Muscle layer of colon (tissue), 2 donors: Measurements from ENCODE around the gene HYDIN.

Experiments used
- H3K27ac ChIP-seq: one replicate; pipeline ENCODE4 v1.7.0; 2013; ENCODE audit warnings: low read depth, mild to moderate bottlenecking, low read length, moderate library complexity
- H3K27me3 ChIP-seq, 2 donors: one replicate each; pipeline ENCODE4 v1.7.0; 2013; ENCODE audit warnings: low read length in 2 of 2, mild to moderate bottlenecking in 2 of 2; ENCODE audit not compliant: insufficient read depth in 2 of 2, control insufficient read depth in 1 of 2
- H3K36me3 ChIP-seq: one replicate; pipeline ENCODE4 v1.7.0; 2013; ENCODE audit warnings: mild to moderate bottlenecking, low read length; ENCODE audit not compliant: insufficient read depth
- H3K4me1 ChIP-seq: one replicate; pipeline ENCODE4 v1.7.0; 2013; ENCODE audit warnings: mild to moderate bottlenecking, low read length; ENCODE audit not compliant: insufficient read depth
- H3K4me3 ChIP-seq, 2 donors: one replicate each; pipeline ENCODE4 v1.7.0; 2013; ENCODE audit warnings: low read length in 2 of 2, low read depth in 1 of 2, mild to moderate bottlenecking in 1 of 2, moderate library complexity in 1 of 2
- H3K9ac ChIP-seq: one replicate; pipeline ENCODE4 v1.7.0; 2013; ENCODE audit warnings: low read length
- H3K9me3 ChIP-seq: one replicate; pipeline ENCODE4 v1.7.0; 2013; ENCODE audit warnings: mild to moderate bottlenecking, low read length
- donor health status: abdominal sarcoma.
- donor health status: Adenocarcinoma of cecum.

HYDIN gene

GRCh38 chr16:70778901-70779309 is 451.6 kb downstream of the HYDIN start:
- no peak overlapping the region for H3K27ac ChIP-seq
- no peak overlapping the region for H3K9ac ChIP-seq
- peaks cover 22% of the 10 kb centered on the region for H3K4me1 ChIP-seq
- no peaks in the 10 kb centered on the region for H3K9me3 ChIP-seq
- no peak overlapping the region for H3K4me3 ChIP-seq
- H3K36me3 ChIP-seq: peaks cover 42% of the 10 kb centered on the region
- no peaks in the 10 kb centered on the region for H3K27me3 ChIP-seq

- peaks cover 33% of the 10 kb centered on the region for H3K36me3 ChIP-seq
- H3K27ac ChIP-seq: no peak overlapping the region
- H3K27me3 ChIP-seq: no peaks in the 10 kb centered on the region
- no peaks in the 10 kb centered on the region for H3K9me3 ChIP-seq
- H3K9ac ChIP-seq: no peak overlapping the region
- H3K4me3 ChIP-seq: no peak overlapping the region
- peaks cover 22% of the 10 kb centered on the region for H3K4me1 ChIP-seq
Measured at GRCh38 chr16:70777973-70778406, 452.5 kb downstream of the HYDIN start.

GRCh38 chr16:70777496-70777895 is 453.0 kb downstream of the HYDIN start:
- Histone ChIP-seq H3K27me3 (no peaks in the 10 kb centered on the region), H3K4me1 (peaks cover 22% of the 10 kb centered on the region), H3K4me3 (no peak overlapping the region), H3K27ac (no peak overlapping the region), H3K9me3 (no peaks in the 10 kb centered on the region), H3K36me3 (peaks cover 31% of the 10 kb centered on the region), H3K9ac (no peak overlapping the region)

GRCh38 chr16:70775399-70775798 is 455.1 kb downstream of the HYDIN start:
- peaks cover 33% of the 10 kb centered on the region for H3K36me3 ChIP-seq

GRCh38 chr16:70774261-70774660 is 456.3 kb downstream of the HYDIN start:
- Histone ChIP-seq H3K4me3 (no peak overlapping the region), H3K9me3 (no peaks in the 10 kb centered on the region), H3K9ac (no peak overlapping the region), H3K27ac (no peak overlapping the region), H3K27me3 (no peaks in the 10 kb centered on the region), H3K36me3 (peaks cover 29% of the 10 kb centered on the region), H3K4me1 (peaks cover 21% of the 10 kb centered on the region)

More at GRCh38 chr16:70775399-70775798, 455.1 kb downstream of the HYDIN start:
- no peaks in the 10 kb centered on the region for H3K27me3 ChIP-seq
- no peak overlapping the region for H3K4me3 ChIP-seq
- H3K9me3 ChIP-seq: no peaks in the 10 kb centered on the region
- H3K27ac ChIP-seq: no peak overlapping the region
- peaks cover 22% of the 10 kb centered on the region for H3K4me1 ChIP-seq
- H3K9ac ChIP-seq: no peak overlapping the region

GRCh38 chr16:70772493-70772892 is 458.0 kb downstream of the HYDIN start:
- H3K4me1 ChIP-seq: peaks cover 4% of the 10 kb centered on the region
- no peak overlapping the region for H3K9ac ChIP-seq
- peaks cover 25% of the 10 kb centered on the region for H3K36me3 ChIP-seq
- H3K9me3 ChIP-seq: no peaks in the 10 kb centered on the region
- H3K27me3 ChIP-seq: no peaks in the 10 kb centered on the region
- no peak overlapping the region for H3K27ac ChIP-seq
- H3K4me3 ChIP-seq: no peak overlapping the region

GRCh38 chr16:70770626-70771552 is 459.6 kb downstream of the HYDIN start:
- H3K4me1 ChIP-seq: no peaks in the 10 kb centered on the region
- H3K9me3 ChIP-seq: no peaks in the 10 kb centered on the region
- H3K27ac ChIP-seq: no peak overlapping the region
- H3K4me3 ChIP-seq: no peak overlapping the region
- H3K9ac ChIP-seq: no peak overlapping the region
- H3K27me3 ChIP-seq: no peaks in the 10 kb centered on the region
- peaks cover 25% of the 10 kb centered on the region for H3K36me3 ChIP-seq

GRCh38 chr16:70770291-70770625 is 460.3 kb downstream of the HYDIN start:
- Histone ChIP-seq H3K4me1 (no peaks in the 10 kb centered on the region), H3K9me3 (no peaks in the 10 kb centered on the region), H3K27me3 (no peaks in the 10 kb centered on the region), H3K27ac (no peak overlapping the region), H3K9ac (no peak overlapping the region), H3K4me3 (no peak overlapping the region), H3K36me3 (peaks cover 23% of the 10 kb centered on the region)

GRCh38 chr16:70769761-70770160 is 460.8 kb downstream of the HYDIN start:
- no peaks in the 10 kb centered on the region for H3K9me3 ChIP-seq
- H3K4me1 ChIP-seq: no peaks in the 10 kb centered on the region
- H3K36me3 ChIP-seq: peaks cover 22% of the 10 kb centered on the region
- H3K9ac ChIP-seq: no peak overlapping the region
- no peaks in the 10 kb centered on the region for H3K27me3 ChIP-seq
- no peak overlapping the region for H3K27ac ChIP-seq
- H3K4me3 ChIP-seq: no peak overlapping the region

- H3K4me1 ChIP-seq: no peaks in the 10 kb centered on the region
- no peaks in the 10 kb centered on the region for H3K9me3 ChIP-seq
- no peak overlapping the region for H3K9ac ChIP-seq
- H3K4me3 ChIP-seq: no peak overlapping the region
- H3K27me3 ChIP-seq: no peaks in the 10 kb centered on the region
- H3K27ac ChIP-seq: no peak overlapping the region
- peaks cover 22% of the 10 kb centered on the region for H3K36me3 ChIP-seq
Measured at GRCh38 chr16:70769131-70769530, 461.4 kb downstream of the HYDIN start.

GRCh38 chr16:70768203-70768580 is 462.3 kb downstream of the HYDIN start:
- Histone ChIP-seq H3K9ac (no peak overlapping the region), H3K27me3 (no peaks in the 10 kb centered on the region), H3K4me3 (no peak overlapping the region), H3K4me1 (no peaks in the 10 kb centered on the region), H3K9me3 (no peaks in the 10 kb centered on the region), H3K27ac (no peak overlapping the region), H3K36me3 (peaks cover 22% of the 10 kb centered on the region)
